Measurements from ENCODE around the gene SMARCA4. TPM values are rescaled to one million over a fixed set of nuclear protein-coding genes. Genes with fewer than 3 reads are reported as not detected.

Gene SMARCA4
- total and polyA plus RNA-seq, 4 donors: 15.9 to 35.4 (median 22.5) TPM

DNA sequence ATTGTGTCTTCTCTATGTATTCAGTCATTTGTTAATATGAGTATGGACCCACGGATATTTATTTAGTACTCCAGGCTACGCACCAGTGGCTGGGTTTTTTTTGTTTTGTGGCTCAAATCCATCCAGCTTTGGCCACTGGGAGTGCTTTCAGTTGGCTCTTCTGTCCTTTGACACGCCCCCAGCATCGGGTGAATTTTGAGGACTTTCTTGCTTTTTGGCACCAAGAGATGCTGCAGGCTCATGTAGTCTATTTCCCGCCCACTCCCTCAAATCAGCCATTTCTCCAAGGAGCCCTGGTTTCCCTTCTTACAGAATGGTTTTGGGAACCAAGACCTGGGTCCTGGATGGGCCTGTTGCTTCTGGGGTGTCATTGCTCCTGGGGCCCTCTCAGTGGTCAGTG lies 55.8 kb downstream of the SMARCA4 start (continued):
- TF ChIP-seq, protein P1, sequence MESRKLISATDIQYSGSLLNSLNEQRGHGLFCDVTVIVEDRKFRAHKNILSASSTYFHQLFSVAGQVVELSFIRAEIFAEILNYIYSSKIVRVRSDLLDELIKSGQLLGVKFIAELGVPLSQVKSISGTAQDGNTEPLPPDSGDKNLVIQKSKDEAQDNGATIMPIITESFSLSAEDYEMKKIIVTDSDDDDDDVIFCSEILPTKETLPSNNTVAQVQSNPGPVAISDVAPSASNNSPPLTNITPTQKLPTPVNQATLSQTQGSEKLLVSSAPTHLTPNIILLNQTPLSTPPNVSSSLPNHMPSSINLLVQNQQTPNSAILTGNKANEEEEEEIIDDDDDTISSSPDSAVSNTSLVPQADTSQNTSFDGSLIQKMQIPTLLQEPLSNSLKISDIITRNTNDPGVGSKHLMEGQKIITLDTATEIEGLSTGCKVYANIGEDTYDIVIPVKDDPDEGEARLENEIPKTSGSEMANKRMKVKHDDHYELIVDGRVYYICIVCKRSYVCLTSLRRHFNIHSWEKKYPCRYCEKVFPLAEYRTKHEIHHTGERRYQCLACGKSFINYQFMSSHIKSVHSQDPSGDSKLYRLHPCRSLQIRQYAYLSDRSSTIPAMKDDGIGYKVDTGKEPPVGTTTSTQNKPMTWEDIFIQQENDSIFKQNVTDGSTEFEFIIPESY (IDR thresholded peaks at IDR 0.05): no peak

DNA sequence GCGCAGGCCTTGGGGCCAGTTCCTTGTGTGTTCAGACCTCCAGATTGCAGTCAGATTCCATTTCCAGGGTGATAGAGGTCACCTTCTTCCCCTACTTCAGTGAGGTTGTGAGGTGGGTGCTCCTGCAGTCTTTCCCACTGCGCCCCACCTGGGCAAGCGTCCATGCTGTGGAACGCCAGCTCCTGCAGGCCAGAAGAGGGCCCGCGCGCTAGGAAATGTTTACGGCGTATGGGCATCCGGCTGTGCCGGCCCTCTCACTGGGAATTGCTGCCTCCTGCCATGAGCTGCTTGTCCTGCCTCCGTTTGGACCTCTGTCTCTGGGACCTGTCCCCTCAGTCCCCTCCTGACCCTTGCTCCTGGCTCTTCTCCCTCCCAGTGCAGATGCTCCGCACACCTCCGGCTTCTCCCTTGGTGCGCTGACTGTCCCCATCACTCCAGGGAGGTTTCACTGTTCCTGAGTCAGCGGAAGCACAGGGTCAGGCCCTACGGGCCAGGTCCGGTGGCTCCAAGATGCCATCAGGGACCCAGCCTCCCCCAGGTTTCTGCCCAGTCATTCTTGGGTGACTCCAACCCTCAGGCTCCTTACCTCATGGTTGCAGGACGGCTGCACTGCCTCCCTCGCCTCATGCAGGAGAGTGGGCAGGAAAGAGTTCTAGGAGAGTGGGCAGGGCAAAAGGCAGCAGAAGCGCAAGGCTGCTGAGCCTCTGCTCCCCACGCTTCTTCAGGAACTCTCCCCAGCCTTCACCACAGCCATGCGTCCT lies 56.6 kb downstream of the SMARCA4 start:
- TF ChIP-seq RAD21 (IDR thresholded peaks at IDR 0.05): no peak
- TF ChIP-seq EGR1 (IDR thresholded peaks at IDR 0.05; ENCODE audit: low read depth in 2 of 2): no peak
- no peak overlapping the region for H3K4me3 ChIP-seq (ENCODE audit: low read depth in 1 of 3, low read length in 3 of 3)
- no peak overlapping the region for H3K27ac ChIP-seq (ENCODE audit: low read depth in 1 of 2, low read length in 2 of 2)
- H3K9ac ChIP-seq (ENCODE audit: low read depth in 1 of 2, low read length in 2 of 2): no peak overlapping the region
- peaks cover 24 to 84% (median 39%) of the 10 kb centered on the region in 4 donors for H3K36me3 ChIP-seq (ENCODE audit: control insufficient read depth in 4 of 4, insufficient read depth in 3 of 4, low read depth in 1 of 4, low read length in 3 of 4)
- no peaks in the 10 kb centered on the region for H3K4me1 ChIP-seq (ENCODE audit: control insufficient read depth in 4 of 4, insufficient read depth in 4 of 4, low read length in 3 of 4)
- DNase-seq (ENCODE audit: low spot score): no peak
- H3K27me3 ChIP-seq (ENCODE audit: control insufficient read depth in 4 of 4, insufficient read depth in 4 of 4, low read length in 3 of 4): no peaks in the 10 kb centered on the region
- H3K9me3 ChIP-seq (ENCODE audit: control insufficient read depth in 4 of 4, low read length in 3 of 4): no peaks in the 10 kb centered on the region
- 95% methylated on average over 23 of the region's 23 CpGs for WGBS

DNA sequence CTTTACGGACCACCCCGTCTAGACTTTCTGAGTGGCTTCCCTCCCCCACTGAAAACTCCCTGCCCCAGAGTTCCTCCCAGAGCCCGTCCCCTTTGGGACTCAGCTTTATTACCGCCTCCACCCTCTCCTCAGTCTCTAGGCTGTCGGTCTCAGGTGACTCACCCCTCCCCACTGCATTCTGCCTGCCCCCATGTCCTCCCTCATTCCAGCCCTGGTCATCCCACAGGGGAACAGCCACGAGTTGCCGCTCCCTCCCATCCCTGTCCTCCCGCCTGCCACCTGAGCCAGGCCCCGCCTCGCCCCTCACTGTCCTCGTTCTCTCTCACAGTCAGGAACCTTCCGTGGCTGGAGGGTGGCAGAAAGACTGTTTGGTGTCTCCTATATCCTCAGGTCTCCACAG lies 57.3 kb downstream of the SMARCA4 start:
- WGBS: 86% methylated on average over 12 of the region's 12 CpGs
- Histone ChIP-seq H3K4me3 (ENCODE audit: low read depth in 1 of 3, low read length in 3 of 3) (no peak overlapping the region), H3K4me1 (ENCODE audit: control insufficient read depth in 4 of 4, insufficient read depth in 4 of 4, low read length in 3 of 4) (no peaks in the 10 kb centered on the region), H3K36me3 (ENCODE audit: control insufficient read depth in 4 of 4, insufficient read depth in 3 of 4, low read depth in 1 of 4, low read length in 3 of 4) (peaks cover 21 to 81% (median 37%) of the 10 kb centered on the region in 4 donors), H3K9ac (ENCODE audit: low read depth in 1 of 2, low read length in 2 of 2) (no peak overlapping the region), H3K27me3 (ENCODE audit: control insufficient read depth in 4 of 4, insufficient read depth in 4 of 4, low read length in 3 of 4) (no peaks in the 10 kb centered on the region), H3K9me3 (ENCODE audit: control insufficient read depth in 4 of 4, low read length in 3 of 4) (no peaks in the 10 kb centered on the region), H3K27ac (ENCODE audit: low read depth in 1 of 2, low read length in 2 of 2) (no peak overlapping the region)
- TF ChIP-seq FOXA2 (IDR thresholded peaks at IDR 0.05): no peak
- no peak for TF ChIP-seq GABPA (IDR thresholded peaks at IDR 0.05 in 1 of 2, conservative IDR thresholded peaks at IDR 0.05 in 1 of 2)
- no peak for TF ChIP-seq SP1 (IDR thresholded peaks at IDR 0.05)
- TF ChIP-seq, protein P1 (IDR thresholded peaks at IDR 0.05): no peak
- no peak for TF ChIP-seq HNF4G (IDR thresholded peaks at IDR 0.05)
- TF ChIP-seq, protein P2, sequence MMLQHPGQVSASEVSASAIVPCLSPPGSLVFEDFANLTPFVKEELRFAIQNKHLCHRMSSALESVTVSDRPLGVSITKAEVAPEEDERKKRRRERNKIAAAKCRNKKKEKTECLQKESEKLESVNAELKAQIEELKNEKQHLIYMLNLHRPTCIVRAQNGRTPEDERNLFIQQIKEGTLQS (IDR thresholded peaks at IDR 0.05): no peak
- TF ChIP-seq RXRA (IDR thresholded peaks at IDR 0.05): no peak
- TF ChIP-seq HNF4A (conservative IDR thresholded peaks at IDR 0.05): no peak
- TF ChIP-seq FOXA1 (IDR thresholded peaks at IDR 0.05): no peak
- TF ChIP-seq JUND (IDR thresholded peaks at IDR 0.05): no peak
- TF ChIP-seq TAF1 (conservative IDR thresholded peaks at IDR 0.05): no peak
- TF ChIP-seq, protein P3, sequence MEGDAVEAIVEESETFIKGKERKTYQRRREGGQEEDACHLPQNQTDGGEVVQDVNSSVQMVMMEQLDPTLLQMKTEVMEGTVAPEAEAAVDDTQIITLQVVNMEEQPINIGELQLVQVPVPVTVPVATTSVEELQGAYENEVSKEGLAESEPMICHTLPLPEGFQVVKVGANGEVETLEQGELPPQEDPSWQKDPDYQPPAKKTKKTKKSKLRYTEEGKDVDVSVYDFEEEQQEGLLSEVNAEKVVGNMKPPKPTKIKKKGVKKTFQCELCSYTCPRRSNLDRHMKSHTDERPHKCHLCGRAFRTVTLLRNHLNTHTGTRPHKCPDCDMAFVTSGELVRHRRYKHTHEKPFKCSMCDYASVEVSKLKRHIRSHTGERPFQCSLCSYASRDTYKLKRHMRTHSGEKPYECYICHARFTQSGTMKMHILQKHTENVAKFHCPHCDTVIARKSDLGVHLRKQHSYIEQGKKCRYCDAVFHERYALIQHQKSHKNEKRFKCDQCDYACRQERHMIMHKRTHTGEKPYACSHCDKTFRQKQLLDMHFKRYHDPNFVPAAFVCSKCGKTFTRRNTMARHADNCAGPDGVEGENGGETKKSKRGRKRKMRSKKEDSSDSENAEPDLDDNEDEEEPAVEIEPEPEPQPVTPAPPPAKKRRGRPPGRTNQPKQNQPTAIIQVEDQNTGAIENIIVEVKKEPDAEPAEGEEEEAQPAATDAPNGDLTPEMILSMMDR (IDR thresholded peaks at IDR 0.05; ENCODE audit: low read depth, low read length, missing input control): no peak
- no peak for TF ChIP-seq NR2F2 (IDR thresholded peaks at IDR 0.05)
- no peak for DNase-seq (ENCODE audit: low spot score)

Measured in liver (tissue), 9 donors.